Middle frontal gyrus (tissue), 1 donor: ENCODE results near the gene TMEM208.

Experiments used
- DNase-seq: peaks from one replicate; pipeline ENCODE4 v3.0.0-alpha.2; 2015; ENCODE audit warnings: low spot score; ENCODE audit errors: extremely low spot score

The TMEM208 gene

GRCh38 chr16:67235816-67236562 lies 9.1 kb downstream of the TMEM208 start:
- DNase-seq: no peak

- DNase-seq: no peak
Measured at GRCh38 chr16:67236563-67237395, 9.8 kb downstream of the TMEM208 start.

GRCh38 chr16:67237396-67238277 lies 10.7 kb downstream of the TMEM208 start:
- no peak for DNase-seq

- no peak for DNase-seq
Measured at GRCh38 chr16:67238278-67238575, 11.3 kb downstream of the TMEM208 start.

GRCh38 chr16:67238806-67239470 lies 12.0 kb downstream of the TMEM208 start:
- no peak for DNase-seq

GRCh38 chr16:67240506-67240905 lies 13.6 kb downstream of the TMEM208 start:
- DNase-seq: no peak

- no peak for DNase-seq
Measured at GRCh38 chr16:67241008-67241900, 14.3 kb downstream of the TMEM208 start.

- DNase-seq: no peak
Measured at GRCh38 chr16:67242138-67242730, 15.3 kb downstream of the TMEM208 start.

- DNase-seq: no peak
Measured at GRCh38 chr16:67243481-67243880, 16.6 kb downstream of the TMEM208 start.

GRCh38 chr16:67244387-67245185 lies 17.7 kb downstream of the TMEM208 start:
- no peak for DNase-seq

- DNase-seq: no peak
Measured at GRCh38 chr16:67245186-67245585, 18.3 kb downstream of the TMEM208 start.

- no peak for DNase-seq
Measured at GRCh38 chr16:67245674-67246080, 18.7 kb downstream of the TMEM208 start.

GRCh38 chr16:67246081-67246755 lies 19.3 kb downstream of the TMEM208 start:
- DNase-seq: no peak

- DNase-seq: no peak
Measured at GRCh38 chr16:67246756-67247191, 19.8 kb downstream of the TMEM208 start.

GRCh38 chr16:67247192-67248072 lies 20.5 kb downstream of the TMEM208 start, which contains the start of gene FHOD1:
FHOD1 (minus strand) TSS chr16:67247481; CDS start chr16:67247410, 71 bp downstream.
- peak; percentile 86 for DNase-seq

- DNase-seq: no peak
Measured at GRCh38 chr16:67248073-67248400, 21.1 kb downstream of the TMEM208 start.

- no peak for DNase-seq
Measured at GRCh38 chr16:67248401-67249177, 21.7 kb downstream of the TMEM208 start, which contains the start of gene SLC9A5. SLC9A5 (plus strand) TSS chr16:67248979; CDS start chr16:67249015, 36 bp downstream.
